ENCODE measurements around the gene POU2F2.
"Not testable (repeated sequence)": the region's sequence is repeated elsewhere in the genome, so short reads cannot be mapped to it uniquely, and the experiment has no call there.

POU2F2 gene

GRCh38 chr19:42059196-42059595 lies 73.0 kb downstream of the POU2F2 start:
- DNase-seq (ENCODE audit: low read depth): no peak

GRCh38 chr19:42057846-42058245 lies 74.4 kb downstream of the POU2F2 start:
- no peak for DNase-seq (ENCODE audit: low read depth)

DNA sequence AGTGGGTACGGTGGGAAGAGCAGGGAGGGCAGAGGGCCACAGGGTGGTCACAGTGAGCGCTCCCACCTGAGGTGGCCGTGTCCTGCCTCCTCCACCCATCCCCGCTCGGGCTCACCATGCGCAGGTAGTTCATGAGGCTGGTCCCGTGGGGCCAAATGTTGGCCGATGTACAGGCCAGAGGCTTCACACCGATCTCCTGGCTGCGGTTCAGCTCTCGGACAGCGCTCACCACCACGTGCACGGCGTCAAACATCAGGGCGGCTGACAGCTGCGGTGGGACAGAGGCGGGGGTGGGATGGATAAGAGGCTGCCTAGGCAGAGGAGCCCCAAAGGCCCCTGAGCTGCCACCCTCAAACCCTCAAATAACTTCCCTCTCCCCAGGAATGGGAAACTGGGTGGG lies 78.0 kb downstream of the POU2F2 start:
- DNase-seq (ENCODE audit: low read depth): no peak

GRCh38 chr19:42053037-42053935 lies 79.0 kb downstream of the POU2F2 start:
- DNase-seq (ENCODE audit: low read depth): no peak

GRCh38 chr19:42052241-42052863 lies 79.9 kb downstream of the POU2F2 start:
- no peak for DNase-seq (ENCODE audit: low read depth)

DNA sequence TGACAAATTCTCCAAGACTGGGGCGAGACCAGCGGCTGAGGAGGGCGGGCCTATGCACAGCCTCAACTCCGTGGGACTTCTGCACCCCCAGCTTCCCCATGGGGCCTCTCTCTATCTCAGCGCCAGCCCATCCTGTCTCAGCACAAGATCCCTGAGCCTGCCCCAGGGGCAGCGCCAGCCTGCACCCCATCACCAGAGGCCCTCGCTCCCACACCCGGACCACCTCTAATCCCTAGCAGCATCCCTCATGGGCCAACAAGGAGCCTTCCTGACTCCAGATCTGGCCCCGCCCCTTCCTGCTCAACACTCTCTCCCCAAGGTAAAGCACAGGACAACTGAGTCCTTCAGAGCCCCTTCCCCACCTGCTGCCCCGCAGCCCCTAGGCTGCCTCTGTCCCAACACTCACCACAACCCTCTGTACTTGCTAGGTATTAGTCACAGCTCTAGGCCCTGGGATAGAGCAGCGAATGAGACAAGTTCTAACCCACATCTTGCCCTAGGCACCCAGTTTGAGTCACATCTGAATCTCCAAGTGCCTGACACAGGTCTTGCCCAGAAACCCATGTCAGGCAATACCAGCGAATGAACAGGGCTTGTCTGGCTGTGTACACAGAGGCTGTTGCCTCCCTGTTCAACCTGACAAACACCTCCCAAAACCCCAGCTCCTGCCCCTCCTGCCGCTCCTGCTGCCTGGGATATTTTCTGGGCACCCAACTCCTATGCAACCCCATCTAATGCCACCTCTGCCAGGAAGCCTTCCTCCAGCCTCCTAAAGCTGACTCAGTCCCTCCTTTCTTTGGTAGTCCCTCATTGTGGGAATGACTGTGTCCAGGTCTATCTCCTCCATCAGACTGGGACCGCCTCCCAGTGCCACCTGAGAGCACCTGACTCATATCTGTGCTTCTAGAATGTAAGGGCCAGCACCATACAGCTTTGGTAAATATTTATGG lies 80.8 kb downstream of the POU2F2 start:
- DNase-seq (ENCODE audit: low read depth): no peak

DNA sequence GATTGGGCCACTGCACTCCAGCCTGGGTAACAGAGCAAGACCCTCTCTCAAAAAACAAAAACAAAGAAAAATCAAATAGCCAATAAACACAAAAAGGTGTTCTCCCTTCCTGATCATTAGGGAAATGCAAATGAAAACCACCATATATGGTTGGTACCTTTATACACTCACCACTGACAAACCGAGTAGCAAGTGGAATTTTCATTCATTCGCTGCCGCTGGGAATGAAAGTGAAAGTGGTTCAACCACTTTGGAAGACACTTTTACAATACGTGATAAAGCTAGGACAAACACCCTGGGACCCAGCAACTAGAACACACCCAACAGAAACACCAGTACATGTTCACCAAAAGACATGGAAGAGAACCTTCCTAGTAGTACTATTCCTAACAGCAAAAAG lies 83.3 kb downstream of the POU2F2 start:
- DNase-seq (ENCODE audit: low read depth): no peak

- DNase-seq (ENCODE audit: low read depth): no peak
Observed at GRCh38 chr19:42045575-42045974, 86.7 kb downstream of the POU2F2 start.

- DNase-seq (ENCODE audit: low read depth): no peak
Observed at GRCh38 chr19:42042455-42043170, 89.6 kb downstream of the POU2F2 start.

- not testable (repeated sequence) for DNase-seq (ENCODE audit: low read depth)
Observed at GRCh38 chr19:42040491-42040890, 91.8 kb downstream of the POU2F2 start.

DNA sequence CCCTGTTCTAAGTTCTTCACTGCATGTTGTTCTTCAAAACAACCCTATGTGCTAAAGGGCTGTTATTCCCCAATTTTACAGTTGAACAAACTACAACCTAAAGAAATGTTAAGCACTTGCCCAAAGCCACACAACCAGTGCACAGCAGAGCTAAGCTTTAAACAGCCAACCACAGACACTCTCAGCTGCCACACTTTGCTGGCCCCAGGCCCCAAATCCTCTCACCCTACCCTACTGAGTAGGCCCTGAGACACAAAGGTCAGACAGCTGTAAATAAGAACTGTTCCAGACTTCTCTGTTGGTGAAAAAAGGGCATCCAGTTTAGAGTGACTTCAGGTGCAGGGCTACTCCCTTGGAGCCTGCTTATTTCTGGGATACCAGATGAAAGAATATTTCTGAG lies 92.2 kb downstream of the POU2F2 start:
- DNase-seq (ENCODE audit: low read depth): no peak

GRCh38 chr19:42038666-42039065 lies 93.6 kb downstream of the POU2F2 start:
- no peak for DNase-seq (ENCODE audit: low read depth)

GRCh38 chr19:42037649-42038048 lies 94.6 kb downstream of the POU2F2 start:
- DNase-seq (ENCODE audit: low read depth): no peak

Measured in GM04503 (cell line).